ENCODE results near the gene IFIT1.

DNA sequence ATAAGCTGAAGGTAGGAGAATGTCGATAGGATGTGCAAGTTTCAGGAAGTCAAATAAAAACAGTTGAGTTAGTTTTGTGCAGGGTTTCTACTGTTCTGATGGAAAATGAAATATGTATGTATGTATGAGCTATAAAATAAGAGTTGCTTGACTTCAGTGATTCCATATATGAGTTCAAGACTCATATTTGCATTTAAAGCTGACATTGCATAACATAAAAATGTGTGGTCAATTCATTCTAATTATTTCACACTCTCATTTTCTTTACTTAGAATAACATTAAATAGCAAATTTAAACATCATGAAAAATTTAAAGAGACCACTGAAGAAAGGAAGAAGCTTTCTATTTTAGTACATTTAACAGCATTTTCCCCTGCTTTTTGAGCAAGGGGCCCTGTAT is 59.8 kb downstream of the IFIT1 start:
- TF ChIP-seq CTCF (IDR thresholded peaks at IDR 0.05; ENCODE audit: low read depth, low read length, poor library complexity, severe bottlenecking): no peak
- TF ChIP-seq EZH2phosphoT487 (IDR thresholded peaks at IDR 0.05; ENCODE audit: borderline replicate concordance, low read length): no peak

Data from DOHH2 (cell line).